HFFc6 (cell line): ENCODE measurements around the gene SP9. TPM values are rescaled to one million over a fixed set of nuclear protein-coding genes. Genes with fewer than 3 reads are reported as not detected.
A peak's percentile ranks its signal among the peaks of the same experiment; 100 is the strongest.

Experiments
- DNase-seq: peaks from one replicate; pipeline ENCODE4 v3.0.0-alpha.2; 2018
- H3K27ac Mint-ChIP-seq: 2 replicates; pipeline ENCODE4 v1.8.0; 2020; ENCODE audit warnings: mild to moderate bottlenecking, mixed read lengths
- H3K27me3 Mint-ChIP-seq: 2 replicates; pipeline ENCODE4 v1.8.0; 2021; ENCODE audit warnings: mild to moderate bottlenecking, moderate library complexity, mixed read lengths; ENCODE audit not compliant: insufficient read depth
- H3K36me3 Mint-ChIP-seq: 2 replicates; pipeline ENCODE4 v1.8.0; 2021; ENCODE audit warnings: low read depth, mixed read lengths
- H3K4me1 Mint-ChIP-seq: 2 replicates; pipeline ENCODE4 v1.8.0; 2020; ENCODE audit warnings: low read depth, mixed read lengths
- H3K4me3 Mint-ChIP-seq: 2 replicates; pipeline ENCODE4 v1.8.0; 2020; ENCODE audit warnings: mild to moderate bottlenecking, moderate library complexity, mixed read lengths
- H3K9me3 Mint-ChIP-seq: 2 replicates; pipeline ENCODE4 v1.8.0; 2020; ENCODE audit warnings: mild to moderate bottlenecking, mixed read lengths
- total RNA-seq, 6 experiments: library from RNA; stranded (reverse); fragmentation: NEBNext Ultra II Directional; extraction: Animal tissue kit (Norgen Biotek cat#: 25700); gene quantifications; 2 replicates in 1 of 6; 3 replicates in 5 of 6; pipeline ENCODE4 v1.2.3, GENCODE V29; 2021
- TF ChIP-seq, protein P1 (sequence below): fragments of 200-600 bp; sonication (generic); IDR thresholded peaks from 2 replicates; pipeline ENCODE4 v1.5.0; 2021; ENCODE audit warnings: antibody characterized with exemption, mild to moderate bottlenecking

SP9 gene
- total RNA-seq, 6 experiments from 2014 or later = not detected

DNA sequence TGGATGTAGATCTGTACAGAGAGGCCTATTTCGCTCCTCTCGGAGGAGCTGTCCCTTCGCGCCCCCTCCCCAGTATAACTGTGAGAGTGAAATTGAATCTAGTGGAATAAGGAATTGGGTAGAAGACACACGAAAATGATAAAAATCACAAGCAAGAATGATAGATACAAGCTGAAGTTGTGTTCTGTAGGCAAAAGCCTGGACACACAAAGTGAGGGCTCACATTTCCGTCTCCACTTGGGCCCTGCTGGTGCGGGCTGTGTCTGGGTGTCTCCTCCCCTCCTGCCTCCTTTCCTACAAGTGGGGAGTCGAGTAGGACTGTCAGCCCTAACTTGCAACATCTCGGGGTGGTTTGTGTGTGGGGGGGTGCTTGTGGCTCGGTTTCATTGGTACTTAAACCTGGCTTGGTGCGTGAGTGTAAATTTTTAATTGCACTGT is 457 bp upstream of the SP9 start:
- no peak for DNase-seq
- peaks cover 4% of the 10 kb centered on the region; the same call in 1 of the 2 replicates for H3K36me3 Mint-ChIP-seq
- H3K9me3 Mint-ChIP-seq = peaks cover 5% of the 10 kb centered on the region
- peaks cover 12% of the 10 kb centered on the region for H3K4me1 Mint-ChIP-seq
- no peak overlapping the region for H3K27ac Mint-ChIP-seq
- H3K4me3 Mint-ChIP-seq = no peak overlapping the region
- H3K27me3 Mint-ChIP-seq = peaks cover 73% of the 10 kb centered on the region
- TF ChIP-seq, protein P1, sequence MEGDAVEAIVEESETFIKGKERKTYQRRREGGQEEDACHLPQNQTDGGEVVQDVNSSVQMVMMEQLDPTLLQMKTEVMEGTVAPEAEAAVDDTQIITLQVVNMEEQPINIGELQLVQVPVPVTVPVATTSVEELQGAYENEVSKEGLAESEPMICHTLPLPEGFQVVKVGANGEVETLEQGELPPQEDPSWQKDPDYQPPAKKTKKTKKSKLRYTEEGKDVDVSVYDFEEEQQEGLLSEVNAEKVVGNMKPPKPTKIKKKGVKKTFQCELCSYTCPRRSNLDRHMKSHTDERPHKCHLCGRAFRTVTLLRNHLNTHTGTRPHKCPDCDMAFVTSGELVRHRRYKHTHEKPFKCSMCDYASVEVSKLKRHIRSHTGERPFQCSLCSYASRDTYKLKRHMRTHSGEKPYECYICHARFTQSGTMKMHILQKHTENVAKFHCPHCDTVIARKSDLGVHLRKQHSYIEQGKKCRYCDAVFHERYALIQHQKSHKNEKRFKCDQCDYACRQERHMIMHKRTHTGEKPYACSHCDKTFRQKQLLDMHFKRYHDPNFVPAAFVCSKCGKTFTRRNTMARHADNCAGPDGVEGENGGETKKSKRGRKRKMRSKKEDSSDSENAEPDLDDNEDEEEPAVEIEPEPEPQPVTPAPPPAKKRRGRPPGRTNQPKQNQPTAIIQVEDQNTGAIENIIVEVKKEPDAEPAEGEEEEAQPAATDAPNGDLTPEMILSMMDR = no peak

GRCh38 chr2:174335254-174335987 is 667 bp downstream of the SP9 start:
- no peak for DNase-seq

DNA sequence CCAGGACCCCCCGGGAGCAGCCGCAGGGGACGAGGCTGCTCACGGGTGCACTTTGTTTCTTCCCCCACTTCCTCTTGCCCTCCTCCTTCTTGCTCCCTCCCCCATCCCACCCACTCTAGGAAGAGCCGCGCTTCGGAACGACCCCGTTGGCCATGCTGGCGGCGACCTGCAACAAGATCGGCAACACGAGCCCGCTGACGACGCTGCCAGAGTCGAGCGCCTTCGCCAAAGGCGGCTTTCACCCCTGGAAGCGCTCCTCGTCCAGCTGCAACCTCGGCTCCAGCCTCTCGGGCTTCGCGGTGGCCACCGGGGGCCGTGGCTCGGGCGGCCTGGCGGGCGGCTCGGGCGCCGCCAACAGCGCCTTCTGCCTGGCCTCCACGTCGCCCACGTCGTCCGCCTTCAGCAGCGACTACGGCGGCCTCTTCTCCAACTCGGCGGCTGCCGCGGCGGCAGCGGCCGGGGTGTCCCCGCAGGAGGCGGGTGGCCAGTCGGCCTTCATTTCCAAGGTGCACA is 1.3 kb downstream of the SP9 start:
- Mint-ChIP-seq H3K4me3 (no peak overlapping the region), H3K27ac (no peak overlapping the region), H3K36me3 (peaks cover 4% of the 10 kb centered on the region; the same call in 1 of the 2 replicates), H3K27me3 (peaks cover 65% of the 10 kb centered on the region), H3K9me3 (peaks cover 5% of the 10 kb centered on the region), H3K4me1 (peaks cover 14% of the 10 kb centered on the region)
- TF ChIP-seq, protein P1 = no peak
- no peak for DNase-seq

More at GRCh38 chr2:174335254-174335987, 667 bp downstream of the SP9 start:
- TF ChIP-seq, protein P1 = no peak
- peak overlapping the region; percentile 69 for H3K4me3 Mint-ChIP-seq
- peaks cover 5% of the 10 kb centered on the region for H3K9me3 Mint-ChIP-seq
- peaks cover 70% of the 10 kb centered on the region for H3K27me3 Mint-ChIP-seq
- peaks cover 4% of the 10 kb centered on the region; the same call in 1 of the 2 replicates for H3K36me3 Mint-ChIP-seq
- H3K27ac Mint-ChIP-seq = no peak overlapping the region
- peaks cover 12% of the 10 kb centered on the region for H3K4me1 Mint-ChIP-seq

DNA sequence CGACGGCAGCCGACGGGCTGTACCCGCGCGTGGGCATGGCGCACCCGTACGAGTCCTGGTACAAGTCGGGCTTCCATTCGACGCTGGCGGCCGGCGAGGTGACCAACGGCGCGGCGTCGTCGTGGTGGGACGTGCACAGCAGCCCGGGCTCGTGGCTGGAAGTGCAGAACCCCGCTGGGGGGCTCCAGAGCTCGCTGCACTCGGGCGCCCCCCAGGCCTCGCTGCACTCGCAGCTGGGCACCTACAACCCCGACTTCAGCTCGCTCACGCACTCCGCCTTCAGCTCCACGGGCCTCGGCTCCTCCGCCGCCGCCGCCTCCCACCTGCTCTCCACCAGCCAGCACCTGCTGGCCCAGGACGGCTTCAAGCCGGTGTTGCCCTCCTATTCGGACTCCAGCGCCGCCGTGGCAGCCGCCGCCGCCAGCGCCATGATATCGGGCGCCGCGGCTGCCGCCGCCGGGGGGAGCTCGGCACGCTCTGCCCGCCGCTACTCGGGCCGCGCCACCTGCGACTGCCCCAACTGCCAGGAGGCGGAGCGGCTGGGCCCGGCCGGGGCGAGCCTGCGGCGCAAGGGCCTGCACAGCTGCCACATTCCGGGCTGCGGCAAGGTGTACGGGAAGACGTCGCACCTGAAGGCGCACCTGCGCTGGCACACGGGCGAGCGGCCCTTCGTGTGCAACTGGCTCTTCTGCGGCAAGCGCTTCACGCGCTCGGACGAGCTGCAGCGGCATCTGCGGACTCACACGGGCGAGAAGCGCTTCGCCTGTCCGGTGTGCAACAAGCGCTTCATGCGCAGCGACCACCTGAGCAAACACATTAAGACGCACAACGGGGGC is 2.0 kb downstream of the SP9 start:
- H3K27ac Mint-ChIP-seq = no peak overlapping the region
- peaks cover 5% of the 10 kb centered on the region for H3K9me3 Mint-ChIP-seq

More for the DNA sequence above, 2.0 kb downstream of the SP9 start:
- Mint-ChIP-seq H3K27me3 (peaks cover 65% of the 10 kb centered on the region), H3K36me3 (peaks cover 4% of the 10 kb centered on the region; the same call in 1 of the 2 replicates), H3K4me1 (peaks cover 21% of the 10 kb centered on the region), H3K4me3 (no peak overlapping the region)
- DNase-seq = no peak
- TF ChIP-seq, protein P1 = peak; percentile 24; the same call in 1 of the 2 replicates
